Endothelial cell (in vitro differentiated cells): ENCODE measurements around the gene TMEM242. TPM values are rescaled to one million over a fixed set of nuclear protein-coding genes. Genes with fewer than 3 reads are reported as not detected.

ENCODE experiments used
- DNase-seq: peaks from one replicate; pipeline ENCODE4 v3.0.0; 2021; ENCODE audit warnings: low spot score
- H3K27ac Mint-ChIP-seq: one replicate; pipeline ENCODE4 v1.8.0; 2021; ENCODE audit warnings: mixed read lengths, inconsistent platforms; ENCODE audit not compliant: unreplicated experiment
- H3K27me3 Mint-ChIP-seq: one replicate; pipeline ENCODE4 v1.8.0; 2021; ENCODE audit warnings: mild to moderate bottlenecking, moderate library complexity, mixed read lengths, inconsistent platforms; ENCODE audit not compliant: unreplicated experiment
- H3K36me3 Mint-ChIP-seq: one replicate; pipeline ENCODE4 v1.8.0; 2021; ENCODE audit warnings: mild to moderate bottlenecking, low read depth, mixed read lengths, inconsistent platforms; ENCODE audit not compliant: unreplicated experiment
- H3K4me1 Mint-ChIP-seq: one replicate; pipeline ENCODE4 v1.8.0; 2021; ENCODE audit warnings: mild to moderate bottlenecking, mixed read lengths, inconsistent platforms; ENCODE audit not compliant: unreplicated experiment
- H3K4me3 Mint-ChIP-seq: one replicate; pipeline ENCODE4 v1.8.0; 2021; ENCODE audit warnings: mild to moderate bottlenecking, mixed read lengths, inconsistent platforms; ENCODE audit not compliant: unreplicated experiment
- H3K9me3 Mint-ChIP-seq: one replicate; pipeline ENCODE4 v1.8.0; 2021; ENCODE audit warnings: mixed read lengths, inconsistent platforms; ENCODE audit not compliant: unreplicated experiment
- CTCF ChIP-seq: fragments of 200-600 bp; sonication (generic); IDR thresholded peaks from one replicate; pipeline ENCODE4 v1.5.0; 2021; ENCODE audit warnings: antibody characterized with exemption; ENCODE audit not compliant: unreplicated experiment
- total RNA-seq: library from RNA; stranded (reverse); fragmentation: NEBNext Ultra II Directional; extraction: Animal tissue kit (Norgen Biotek cat#: 25700); gene quantifications from one replicate; pipeline ENCODE4 v1.2.1, GENCODE V29; 2021; ENCODE audit not compliant: unreplicated experiment

Gene TMEM242
- total RNA-seq, 1 donor from 2014 or later, result 10.8 TPM

- no peak for DNase-seq
Measured at GRCh38 chr6:157259443-157259842, 63.9 kb downstream of the TMEM242 start.

GRCh38 chr6:157258878-157259277 lies 64.4 kb downstream of the TMEM242 start:
- peaks cover 4% of the 10 kb centered on the region for H3K4me1 Mint-ChIP-seq
- no peak overlapping the region for H3K27ac Mint-ChIP-seq
- H3K9me3 Mint-ChIP-seq, result no peaks in the 10 kb centered on the region
- TF ChIP-seq CTCF, result no peak
- H3K4me3 Mint-ChIP-seq, result no peak overlapping the region
- H3K36me3 Mint-ChIP-seq, result no peaks in the 10 kb centered on the region
- H3K27me3 Mint-ChIP-seq, result peaks cover 4% of the 10 kb centered on the region
- DNase-seq, result no peak

More at GRCh38 chr6:157259443-157259842, 63.9 kb downstream of the TMEM242 start:
- Mint-ChIP-seq H3K4me1 (no peaks in the 10 kb centered on the region), H3K27ac (no peak overlapping the region), H3K27me3 (peaks cover 4% of the 10 kb centered on the region), H3K4me3 (no peak overlapping the region), H3K36me3 (no peaks in the 10 kb centered on the region), H3K9me3 (no peaks in the 10 kb centered on the region)
- no peak for TF ChIP-seq CTCF

- Mint-ChIP-seq H3K9me3 (no peaks in the 10 kb centered on the region), H3K36me3 (no peaks in the 10 kb centered on the region), H3K4me1 (peaks cover 20% of the 10 kb centered on the region), H3K4me3 (no peak overlapping the region), H3K27ac (no peak overlapping the region), H3K27me3 (no peaks in the 10 kb centered on the region)
- no peak for DNase-seq
- no peak for TF ChIP-seq CTCF
Measured at GRCh38 chr6:157255079-157255478, 68.2 kb downstream of the TMEM242 start.

DNA sequence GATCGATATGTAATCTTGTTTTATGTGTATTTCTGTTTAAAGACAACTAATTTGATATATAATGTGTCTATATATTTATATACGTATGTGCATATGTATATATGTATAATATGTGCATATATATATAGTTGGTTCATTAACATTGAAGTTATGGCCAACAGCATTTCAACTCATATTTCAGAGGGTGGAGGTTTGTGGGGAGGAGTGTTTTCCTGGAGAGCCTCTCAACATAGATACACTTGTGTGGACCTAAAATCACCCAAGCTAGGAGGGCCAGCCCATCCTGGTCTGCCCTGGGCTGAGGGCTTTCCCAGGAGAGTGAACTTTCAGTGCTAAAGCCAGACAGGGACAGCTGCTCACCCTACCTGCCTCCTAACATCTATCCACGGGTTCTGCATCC lies 68.8 kb downstream of the TMEM242 start:
- Mint-ChIP-seq H3K27ac (no peak overlapping the region), H3K4me3 (no peak overlapping the region), H3K4me1 (peaks cover 20% of the 10 kb centered on the region), H3K9me3 (no peaks in the 10 kb centered on the region), H3K27me3 (no peaks in the 10 kb centered on the region), H3K36me3 (no peaks in the 10 kb centered on the region)
- DNase-seq, result no peak
- no peak for TF ChIP-seq CTCF

- Mint-ChIP-seq H3K36me3 (no peaks in the 10 kb centered on the region), H3K9me3 (no peaks in the 10 kb centered on the region), H3K27ac (no peak overlapping the region), H3K27me3 (no peaks in the 10 kb centered on the region), H3K4me1 (peaks cover 20% of the 10 kb centered on the region), H3K4me3 (no peak overlapping the region)
- no peak for DNase-seq
- no peak for TF ChIP-seq CTCF
Measured at GRCh38 chr6:157253699-157254098, 69.6 kb downstream of the TMEM242 start.
